Stromal cell of bone marrow (primary cell): ENCODE measurements around the gene MGLL.
A peak's percentile ranks its signal among the peaks of the same experiment; 100 is the strongest.

Source experiments
- DNase-seq: peaks from one replicate; pipeline ENCODE4 v3.0.0-alpha.2; 2012; ENCODE audit warnings: low read depth

Gene MGLL

DNA sequence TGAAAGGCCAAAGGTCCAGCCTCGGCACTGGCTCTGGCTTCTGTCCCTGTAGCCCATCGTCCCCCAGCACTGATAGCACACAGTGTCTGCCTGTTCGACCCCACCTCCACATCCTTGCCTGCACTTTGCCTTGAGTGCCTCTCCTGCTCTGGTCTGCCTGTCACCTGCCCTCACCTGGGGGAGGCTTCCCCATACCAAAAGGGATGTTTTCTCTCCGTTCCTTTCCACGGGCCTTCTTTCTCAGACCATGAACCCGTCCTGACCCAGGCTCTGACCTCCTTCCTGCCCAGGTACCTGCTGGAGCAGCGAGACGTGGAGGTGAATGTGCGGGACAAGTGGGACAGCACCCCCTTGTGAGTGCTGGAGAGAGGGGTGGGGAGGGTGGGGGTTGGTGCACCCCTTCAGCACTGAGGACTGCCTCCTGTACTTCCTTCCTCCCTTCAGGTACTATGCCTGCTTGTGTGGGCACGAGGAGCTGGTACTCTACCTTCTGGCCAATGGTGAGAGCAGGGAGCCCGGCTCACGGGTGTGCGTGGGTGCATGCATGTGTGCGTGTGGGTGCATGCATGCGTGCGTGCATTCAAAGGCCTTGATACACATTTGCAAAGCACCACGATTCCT lies 148.1 kb downstream of the MGLL start:
- DNase-seq = no peak

GRCh38 chr3:127673191-127674100 lies 148.9 kb downstream of the MGLL start:
- no peak for DNase-seq

DNA sequence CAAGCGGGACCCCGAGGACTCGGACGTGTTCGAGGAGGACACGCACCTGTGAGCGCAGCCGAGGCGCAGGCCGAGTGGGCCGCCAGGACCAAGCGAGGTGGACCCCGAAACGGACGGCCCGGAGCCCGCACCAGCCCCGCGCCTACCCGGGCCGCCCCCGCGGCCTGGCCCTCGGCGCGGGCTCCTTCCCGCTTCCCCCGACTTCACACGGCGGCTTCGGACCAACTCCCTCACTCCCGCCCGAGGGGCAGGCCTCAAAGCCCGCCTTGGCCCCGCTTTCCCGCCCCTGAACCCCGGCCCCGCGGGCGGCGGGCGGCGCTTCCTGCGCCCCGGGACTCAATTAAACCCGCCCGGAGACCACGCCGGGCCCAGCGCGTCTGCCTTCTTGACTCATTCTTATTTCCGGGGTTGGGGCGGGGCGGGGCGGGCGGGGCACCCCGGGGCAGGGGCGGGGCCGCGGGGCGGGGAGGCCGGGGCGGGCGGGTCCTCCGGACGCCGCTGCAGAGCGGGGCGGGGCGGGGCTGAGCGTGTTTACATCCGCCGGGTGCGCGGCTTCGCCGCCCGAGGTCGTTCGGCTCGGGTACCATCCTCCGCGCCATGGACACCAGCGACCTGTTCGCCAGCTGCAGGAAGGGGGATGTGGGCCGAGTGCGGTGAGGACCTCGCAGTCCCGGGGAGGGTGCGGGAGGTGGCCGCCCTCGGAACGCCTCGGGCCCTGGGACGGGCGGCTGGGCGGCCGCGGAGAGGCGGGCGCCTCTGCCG lies 149.7 kb downstream of the MGLL start, which contains the start of gene ABTB1:
TSS of gene ABTB1 (plus strand) at position 524 of the 762 bp plus-strand sequence. CDS start at position 598, 74 bp downstream.
- DNase-seq = peak; percentile 47

DNA sequence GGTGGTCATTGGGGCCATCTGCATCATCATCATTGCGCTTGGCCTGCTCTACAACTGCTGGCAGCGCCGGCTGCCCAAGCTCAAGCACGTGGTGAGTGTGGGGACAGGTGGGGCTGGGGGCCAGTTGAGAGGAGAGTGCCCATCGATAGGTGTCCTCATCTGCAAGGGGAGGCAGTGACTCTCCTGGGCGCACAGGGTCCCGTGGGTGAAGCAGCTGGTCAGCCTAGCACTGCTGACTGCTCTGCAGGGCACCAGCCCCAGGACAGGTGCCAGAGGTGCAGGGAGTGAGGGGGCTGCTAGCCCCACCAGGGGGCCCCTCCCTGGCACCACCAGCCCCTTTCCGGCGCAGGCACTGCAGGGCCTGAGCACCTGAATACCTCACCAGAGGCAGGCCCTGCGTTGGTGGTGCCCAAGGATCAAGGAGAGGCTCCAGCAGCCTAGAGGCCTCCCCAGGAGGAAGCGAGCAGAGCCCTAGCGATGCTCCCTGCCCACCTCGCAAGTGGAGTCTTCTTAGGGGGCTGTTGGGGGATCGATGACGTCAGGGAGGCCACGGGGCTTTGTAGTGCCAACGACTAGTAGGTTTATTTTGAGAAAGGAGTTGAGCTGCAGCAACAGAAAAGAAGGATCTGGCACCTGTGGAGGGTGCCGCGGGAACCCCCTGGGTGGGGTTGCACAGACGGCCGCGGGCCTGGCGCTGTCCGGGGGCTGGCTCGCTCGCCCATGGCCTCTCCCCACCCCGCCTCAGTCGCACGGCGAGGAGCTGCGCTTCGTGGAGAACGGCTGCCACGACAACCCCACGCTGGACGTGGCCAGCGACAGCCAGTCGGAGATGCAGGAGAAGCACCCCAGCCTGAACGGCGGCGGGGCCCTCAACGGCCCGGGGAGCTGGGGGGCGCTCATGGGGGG lies 150.5 kb downstream of the MGLL start:
- DNase-seq = no peak

DNA sequence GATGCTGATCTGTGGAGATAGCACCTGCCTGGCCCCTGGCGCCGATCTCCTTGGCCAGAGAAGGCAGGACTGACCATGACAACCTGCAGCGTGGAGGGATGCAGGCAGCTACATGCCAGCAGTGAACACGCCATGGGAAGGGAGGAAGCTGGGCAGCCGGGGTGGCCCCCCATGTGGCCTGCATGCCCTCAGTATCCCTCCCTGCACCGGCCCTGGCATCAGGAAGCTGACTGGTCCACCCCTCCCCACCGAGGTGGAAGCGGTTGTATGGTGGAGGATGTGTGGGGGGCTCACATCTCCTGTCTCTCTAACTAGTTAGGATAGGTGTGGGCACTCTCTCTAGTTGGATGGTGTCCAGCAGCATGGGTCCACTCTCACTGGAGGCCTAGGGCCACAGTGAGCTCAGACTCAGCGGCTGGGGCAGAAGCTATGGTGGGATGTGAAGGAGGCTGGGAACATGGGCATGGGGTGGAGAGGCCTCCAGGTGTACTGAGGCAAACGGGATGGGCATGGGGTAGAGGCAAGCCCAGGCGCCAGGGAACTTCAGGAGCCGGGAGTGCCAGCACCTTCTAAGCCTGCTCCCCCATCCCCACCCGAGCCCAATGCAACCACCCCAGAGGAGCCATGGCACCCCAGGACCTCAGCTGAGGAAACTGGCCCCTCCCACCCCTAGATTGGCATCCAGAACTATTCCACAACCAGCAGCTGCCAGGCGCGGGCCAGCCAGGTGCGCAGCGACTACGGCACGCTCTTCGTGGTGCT lies 151.4 kb downstream of the MGLL start:
- no peak for DNase-seq

GRCh38 chr3:127670229-127670559 lies 152.1 kb downstream of the MGLL start:
- DNase-seq = no peak

DNA sequence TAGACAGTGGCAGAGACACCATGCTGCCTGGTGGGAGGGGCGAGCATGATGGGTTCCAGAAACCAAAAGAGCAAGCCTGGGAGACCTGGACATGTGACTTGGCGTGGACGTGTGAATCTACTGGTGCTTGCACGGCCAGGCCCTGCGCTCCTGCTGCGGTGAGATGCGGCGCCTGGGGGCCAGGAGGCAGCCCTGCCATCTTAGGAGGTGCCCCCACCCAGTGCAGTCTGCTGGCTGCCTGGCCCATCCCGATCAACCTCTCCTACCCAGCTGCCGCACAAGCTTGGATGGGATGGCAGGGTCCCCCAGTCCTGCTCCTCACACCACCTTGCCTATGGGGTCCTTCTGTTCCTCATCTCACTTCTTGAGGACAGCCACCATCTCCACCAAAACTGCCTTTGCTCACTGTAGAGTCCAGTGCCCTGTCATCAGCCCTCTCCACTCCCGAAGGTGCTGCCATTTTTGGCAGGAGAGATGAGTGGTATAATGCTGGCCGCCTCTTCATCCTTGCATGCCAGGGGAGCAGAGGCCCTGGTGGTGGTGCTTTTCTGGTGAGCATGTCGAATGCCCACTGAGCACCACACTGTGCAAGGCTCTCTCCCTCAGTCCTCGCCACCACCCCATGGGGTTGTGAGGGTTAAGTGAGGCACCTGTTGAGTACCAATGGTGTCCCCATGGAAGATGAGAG lies 152.6 kb downstream of the MGLL start:
- DNase-seq = no peak

- DNase-seq = no peak
These were observed 153.4 kb downstream of the MGLL start for GRCh38 chr3:127668906-127669305.

- DNase-seq = no peak
These were observed 155.1 kb downstream of the MGLL start for GRCh38 chr3:127667119-127667681.

DNA sequence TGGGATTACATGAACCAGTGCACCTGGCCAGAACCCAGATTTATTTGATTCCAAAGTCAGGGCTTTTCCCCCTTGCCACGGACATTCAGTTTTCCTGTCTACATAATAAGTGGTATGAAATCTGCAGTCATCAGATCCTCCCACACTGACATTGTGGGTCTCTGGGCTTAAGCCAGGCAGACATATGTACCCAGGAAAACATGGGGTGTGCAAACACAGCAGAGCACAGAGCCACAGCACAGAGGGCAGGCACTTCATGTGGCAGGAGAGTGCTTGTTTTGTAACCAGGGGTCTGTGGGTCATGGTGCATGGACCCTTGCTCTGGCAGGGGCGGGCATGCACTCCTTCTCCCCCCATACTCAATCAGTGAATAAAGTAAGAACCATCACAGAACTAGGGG lies 155.6 kb downstream of the MGLL start:
- no peak for DNase-seq

GRCh38 chr3:127665586-127665985 lies 156.7 kb downstream of the MGLL start:
- DNase-seq = no peak

- no peak for DNase-seq
These were observed 157.2 kb downstream of the MGLL start for GRCh38 chr3:127665165-127665564.

GRCh38 chr3:127663151-127663550 lies 159.2 kb downstream of the MGLL start:
- no peak for DNase-seq

- DNase-seq = no peak
These were observed 160.3 kb downstream of the MGLL start for GRCh38 chr3:127662001-127662469.

GRCh38 chr3:127661600-127661999 lies 160.7 kb downstream of the MGLL start:
- no peak for DNase-seq

DNA sequence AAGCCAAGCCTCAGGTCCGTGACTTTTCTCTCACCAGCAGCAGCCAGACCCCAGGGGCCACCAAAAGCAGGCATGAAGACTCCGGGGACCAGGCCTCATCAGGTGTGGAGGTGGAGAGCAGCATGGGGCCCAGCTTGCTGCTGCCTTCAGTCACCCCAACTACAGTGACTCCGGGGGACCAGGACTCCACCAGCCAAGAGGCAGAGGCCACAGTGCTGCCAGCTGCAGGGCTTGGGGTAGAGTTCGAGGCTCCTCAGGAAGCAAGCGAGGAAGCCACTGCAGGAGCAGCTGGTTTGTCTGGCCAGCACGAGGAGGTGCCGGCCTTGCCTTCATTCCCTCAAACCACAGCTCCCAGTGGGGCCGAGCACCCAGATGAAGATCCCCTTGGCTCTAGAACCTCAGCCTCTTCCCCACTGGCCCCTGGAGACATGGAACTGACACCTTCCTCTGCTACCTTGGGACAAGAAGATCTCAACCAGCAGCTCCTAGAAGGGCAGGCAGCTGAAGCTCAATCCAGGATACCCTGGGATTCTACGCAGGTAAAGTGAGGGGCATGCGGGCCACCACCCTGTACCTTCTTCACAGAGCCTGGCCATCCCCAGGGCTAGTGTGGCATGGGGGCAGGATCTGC lies 161.6 kb downstream of the MGLL start:
- DNase-seq = no peak

DNA sequence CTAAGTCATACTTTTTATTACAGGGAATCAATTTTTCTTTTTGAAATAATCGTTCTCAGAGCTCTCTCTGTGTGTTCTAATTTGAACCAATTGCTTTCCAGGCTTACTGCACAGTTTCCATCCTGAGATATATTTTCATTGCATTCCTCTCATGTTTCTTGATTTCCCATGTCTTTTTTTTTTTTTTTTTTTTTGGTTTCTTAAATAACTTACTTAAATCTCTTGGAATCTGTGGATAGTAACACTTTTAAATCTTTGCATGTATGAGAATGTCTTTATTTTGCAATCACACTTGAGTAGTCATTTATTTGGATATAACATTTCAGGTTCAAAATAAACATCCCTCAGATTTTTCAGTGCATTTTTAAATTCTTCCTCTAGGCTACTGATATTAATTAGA lies 164.1 kb downstream of the MGLL start:
- DNase-seq = no peak

DNA sequence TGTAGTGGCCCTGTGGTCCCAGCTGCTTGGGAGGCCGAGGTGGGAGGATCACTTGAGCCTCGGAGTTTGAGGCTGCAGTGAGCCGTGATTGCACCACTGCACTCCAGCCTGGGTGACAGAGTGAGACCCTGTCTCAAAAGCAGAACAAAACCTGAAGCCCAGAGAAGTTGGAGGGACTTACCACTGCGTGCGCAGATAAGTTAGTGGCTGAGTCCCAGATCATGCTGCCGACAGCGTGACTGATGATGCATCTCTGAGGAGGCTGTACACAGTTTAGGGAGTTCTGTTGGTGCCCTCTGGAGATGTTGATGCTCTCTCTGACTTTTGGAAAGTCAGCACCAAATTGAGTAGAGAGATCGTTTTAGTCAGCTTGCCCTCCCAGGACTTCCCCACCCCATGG lies 165.4 kb downstream of the MGLL start:
- no peak for DNase-seq

GRCh38 chr3:127655641-127656040 lies 166.7 kb downstream of the MGLL start:
- DNase-seq = peak; percentile 75
